A549 (cell line): ENCODE measurements around the gene MBL2.

Source experiments
- CEBPB ChIP-seq, 2 experiments: fragments of >200 bp in 1 of 2; sonication (Bioruptor Twin) in 1 of 2; formaldehyde crosslinking in 1 of 2; IDR thresholded peaks; 2 replicates each; pipeline ENCODE4 v1.6.1; 2012 to 2016
- CTCF ChIP-seq: fragments of >200 bp; sonication (Bioruptor Twin); formaldehyde crosslinking; IDR thresholded peaks from 3 replicates; pipeline ENCODE4 v1.5.1; 2016
- JUN ChIP-seq, 2 experiments: fragments of >200 bp; sonication (Bioruptor Twin); formaldehyde crosslinking; IDR thresholded peaks; 2 replicates in 1 of 2; 3 replicates in 1 of 2; pipeline ENCODE4 v1.6.1; 2016 to 2017
- POLR2A ChIP-seq: IDR thresholded peaks from 2 replicates; pipeline ENCODE4 v1.6.1; 2012; ENCODE audit warnings: mild to moderate bottlenecking, low read length
- REST ChIP-seq: fragments of 200-600 bp; sonication (generic); IDR thresholded peaks from 2 replicates; pipeline ENCODE4 v1.6.1; 2016; ENCODE audit warnings: antibody characterized with exemption, mild to moderate bottlenecking, moderate library complexity

DNA sequence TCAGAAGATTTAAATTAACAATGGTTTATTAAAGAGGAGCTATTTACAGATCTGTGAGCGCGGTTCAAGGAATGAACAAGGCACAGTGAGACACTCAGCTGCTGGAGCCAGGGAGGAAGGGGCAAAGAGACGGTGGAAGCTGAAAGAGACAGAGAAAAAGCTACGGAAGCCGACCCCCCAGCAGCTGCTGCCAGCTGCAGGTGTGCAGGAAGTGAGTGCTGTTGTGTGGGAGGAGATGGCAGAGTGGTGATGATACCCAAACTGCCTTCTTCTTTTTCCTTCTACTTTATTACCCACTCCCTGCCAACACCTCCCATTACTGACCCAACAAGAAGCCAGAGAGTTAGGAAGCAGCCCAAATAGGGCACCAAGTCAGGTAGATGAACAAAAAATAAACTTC is 41.9 kb upstream of the MBL2 start:
- TF ChIP-seq POLR2A = no peak
- no peak for TF ChIP-seq REST
- TF ChIP-seq CTCF = no peak
- no peak for TF ChIP-seq JUN (IDR thresholded peaks at IDR 0.05)
- no peak for TF ChIP-seq CEBPB (IDR thresholded peaks at IDR 0.05)
